ENCODE measurements around the gene ASF1B.

DNA sequence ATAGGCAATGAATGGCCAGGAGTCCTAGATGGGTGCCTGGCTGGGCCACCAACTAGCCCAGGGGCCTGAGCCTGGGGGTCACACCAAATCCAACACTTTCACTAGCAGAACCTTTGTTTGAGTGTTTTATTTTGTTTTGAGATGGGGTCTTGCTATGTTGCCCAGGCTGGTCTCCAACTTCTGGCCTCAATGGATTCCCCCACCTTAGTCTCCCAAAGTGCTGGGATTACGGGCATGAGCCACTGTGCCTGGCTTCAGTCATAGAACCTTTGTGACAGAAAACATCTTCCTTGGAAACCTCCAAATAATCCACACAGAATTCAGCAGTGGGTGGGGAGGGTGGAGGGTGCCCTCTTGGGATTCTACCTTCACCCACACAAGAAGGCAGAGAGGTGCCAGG lies 24.9 kb downstream of the ASF1B start:
- TF ChIP-seq, protein P1, sequence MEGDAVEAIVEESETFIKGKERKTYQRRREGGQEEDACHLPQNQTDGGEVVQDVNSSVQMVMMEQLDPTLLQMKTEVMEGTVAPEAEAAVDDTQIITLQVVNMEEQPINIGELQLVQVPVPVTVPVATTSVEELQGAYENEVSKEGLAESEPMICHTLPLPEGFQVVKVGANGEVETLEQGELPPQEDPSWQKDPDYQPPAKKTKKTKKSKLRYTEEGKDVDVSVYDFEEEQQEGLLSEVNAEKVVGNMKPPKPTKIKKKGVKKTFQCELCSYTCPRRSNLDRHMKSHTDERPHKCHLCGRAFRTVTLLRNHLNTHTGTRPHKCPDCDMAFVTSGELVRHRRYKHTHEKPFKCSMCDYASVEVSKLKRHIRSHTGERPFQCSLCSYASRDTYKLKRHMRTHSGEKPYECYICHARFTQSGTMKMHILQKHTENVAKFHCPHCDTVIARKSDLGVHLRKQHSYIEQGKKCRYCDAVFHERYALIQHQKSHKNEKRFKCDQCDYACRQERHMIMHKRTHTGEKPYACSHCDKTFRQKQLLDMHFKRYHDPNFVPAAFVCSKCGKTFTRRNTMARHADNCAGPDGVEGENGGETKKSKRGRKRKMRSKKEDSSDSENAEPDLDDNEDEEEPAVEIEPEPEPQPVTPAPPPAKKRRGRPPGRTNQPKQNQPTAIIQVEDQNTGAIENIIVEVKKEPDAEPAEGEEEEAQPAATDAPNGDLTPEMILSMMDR (IDR thresholded peaks at IDR 0.05 in 2 of 3, conservative IDR thresholded peaks at IDR 0.05 in 1 of 3; ENCODE audit: borderline replicate concordance in 1 of 3, insufficient read depth in 1 of 3, low read depth in 2 of 3, low read length in 2 of 3), result no peak
- TF ChIP-seq POLR2AphosphoS5 (IDR thresholded peaks at IDR 0.05; ENCODE audit: low read depth, low read length) (no peak), ELF1 (IDR thresholded peaks at IDR 0.05; ENCODE audit: borderline replicate concordance, low read depth) (no peak), JUND (IDR thresholded peaks at IDR 0.05) (no peak), EZH2phosphoT487 (IDR thresholded peaks at IDR 0.05; ENCODE audit: borderline replicate concordance) (no peak), CEBPB (IDR thresholded peaks at IDR 0.05; ENCODE audit: low read depth) (no peak)

All from HCT116 (cell line).